Activated B cell treated with CpG ODN at 0.5 μM for 24 hours (primary cell): Measurements from ENCODE around the gene PLEKHA4. TPM values are rescaled to one million over a fixed set of nuclear protein-coding genes. Genes with fewer than 3 reads are reported as not detected.

Source experiments
- ATAC-seq: fragments of 200-7000 bp; cut with Tn5 transposase; one replicate; pipeline ENCODE4 v1.10.0; 2021; ENCODE audit warnings: low read depth, mild to moderate bottlenecking, moderate library complexity
- CTCF ChIA-PET: fragments of 350-600 bp; sonication (Branson Sonifier 250); formaldehyde crosslinking; loops from one replicate; lab custom pipeline; 2021; ENCODE audit warnings: antibody characterized with exemption; lab: Charles Lee
- POLR2A ChIA-PET: fragments of 350-600 bp; sonication (Branson Sonifier 250); formaldehyde crosslinking; loops from one replicate; lab custom pipeline; 2021; ENCODE audit warnings: antibody characterized with exemption; lab: Charles Lee
- DNase-seq: peaks from one replicate; pipeline ENCODE4 v3.0.0; 2022
- H3K27ac Mint-ChIP-seq: one replicate; pipeline ENCODE4 v1.8.0; 2020; ENCODE audit warnings: mixed read lengths
- H3K27me3 Mint-ChIP-seq: one replicate; pipeline ENCODE4 v1.8.0; 2021; ENCODE audit warnings: mixed read lengths
- H3K36me3 Mint-ChIP-seq: one replicate; pipeline ENCODE4 v1.8.0; 2021; ENCODE audit warnings: low read depth, mixed read lengths
- H3K4me1 Mint-ChIP-seq: one replicate; pipeline ENCODE4 v1.8.0; 2021; ENCODE audit warnings: mixed read lengths
- H3K4me3 Mint-ChIP-seq: one replicate; pipeline ENCODE4 v1.8.0; 2020; ENCODE audit warnings: mild to moderate bottlenecking, mixed read lengths
- H3K9me3 Mint-ChIP-seq: one replicate; pipeline ENCODE4 v1.8.0; 2020; ENCODE audit warnings: mixed read lengths
- intact Hi-C: fragments of 100-400 bp; cut with micrococcal nuclease; formaldehyde crosslinking; loops from one replicate; pipeline ENCODE4 v1.15.1; 2024
- total RNA-seq: library from RNA; stranded (reverse); gene quantifications from 2 replicates; pipeline ENCODE4 v1.2.3, GENCODE V29; 2022
- TF ChIP-seq, protein P1 (sequence below): fragments of 200-600 bp; IDR thresholded peaks from one replicate; pipeline ENCODE4 v1.8.0; 2022; ENCODE audit warnings: antibody characterized with exemption, mild to moderate bottlenecking

Gene PLEKHA4
- total RNA-seq, 1 donor from 2014 or later, result 5.7 TPM

- intact Hi-C loops, result no loop called here
- Mint-ChIP-seq H3K36me3 (peaks cover under 1% of the 10 kb centered on the region), H3K27me3 (no peaks in the 10 kb centered on the region), H3K27ac (no peak overlapping the region), H3K4me3 (no peak overlapping the region), H3K9me3 (no peaks in the 10 kb centered on the region), H3K4me1 (no peaks in the 10 kb centered on the region)
- no peak for ATAC-seq
- TF ChIP-seq, protein P1, sequence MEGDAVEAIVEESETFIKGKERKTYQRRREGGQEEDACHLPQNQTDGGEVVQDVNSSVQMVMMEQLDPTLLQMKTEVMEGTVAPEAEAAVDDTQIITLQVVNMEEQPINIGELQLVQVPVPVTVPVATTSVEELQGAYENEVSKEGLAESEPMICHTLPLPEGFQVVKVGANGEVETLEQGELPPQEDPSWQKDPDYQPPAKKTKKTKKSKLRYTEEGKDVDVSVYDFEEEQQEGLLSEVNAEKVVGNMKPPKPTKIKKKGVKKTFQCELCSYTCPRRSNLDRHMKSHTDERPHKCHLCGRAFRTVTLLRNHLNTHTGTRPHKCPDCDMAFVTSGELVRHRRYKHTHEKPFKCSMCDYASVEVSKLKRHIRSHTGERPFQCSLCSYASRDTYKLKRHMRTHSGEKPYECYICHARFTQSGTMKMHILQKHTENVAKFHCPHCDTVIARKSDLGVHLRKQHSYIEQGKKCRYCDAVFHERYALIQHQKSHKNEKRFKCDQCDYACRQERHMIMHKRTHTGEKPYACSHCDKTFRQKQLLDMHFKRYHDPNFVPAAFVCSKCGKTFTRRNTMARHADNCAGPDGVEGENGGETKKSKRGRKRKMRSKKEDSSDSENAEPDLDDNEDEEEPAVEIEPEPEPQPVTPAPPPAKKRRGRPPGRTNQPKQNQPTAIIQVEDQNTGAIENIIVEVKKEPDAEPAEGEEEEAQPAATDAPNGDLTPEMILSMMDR, result no peak
- CTCF ChIA-PET, result interaction anchor here (0.8 to 0.9 kb wide), 2 partner anchors 39 to 42 kb away, joined by 3 to 4 read pairs; no protein-coding TSS in a partner anchor
- no peak for DNase-seq
- POLR2A ChIA-PET, result interaction anchor here (1.1 kb wide), 1 partner anchor 8 kb away, joined by 3 read pairs; the partner anchor contains the start of gene BCAT2
Observed at GRCh38 chr19:48802623-48803022, 65.8 kb downstream of the PLEKHA4 start.

DNA sequence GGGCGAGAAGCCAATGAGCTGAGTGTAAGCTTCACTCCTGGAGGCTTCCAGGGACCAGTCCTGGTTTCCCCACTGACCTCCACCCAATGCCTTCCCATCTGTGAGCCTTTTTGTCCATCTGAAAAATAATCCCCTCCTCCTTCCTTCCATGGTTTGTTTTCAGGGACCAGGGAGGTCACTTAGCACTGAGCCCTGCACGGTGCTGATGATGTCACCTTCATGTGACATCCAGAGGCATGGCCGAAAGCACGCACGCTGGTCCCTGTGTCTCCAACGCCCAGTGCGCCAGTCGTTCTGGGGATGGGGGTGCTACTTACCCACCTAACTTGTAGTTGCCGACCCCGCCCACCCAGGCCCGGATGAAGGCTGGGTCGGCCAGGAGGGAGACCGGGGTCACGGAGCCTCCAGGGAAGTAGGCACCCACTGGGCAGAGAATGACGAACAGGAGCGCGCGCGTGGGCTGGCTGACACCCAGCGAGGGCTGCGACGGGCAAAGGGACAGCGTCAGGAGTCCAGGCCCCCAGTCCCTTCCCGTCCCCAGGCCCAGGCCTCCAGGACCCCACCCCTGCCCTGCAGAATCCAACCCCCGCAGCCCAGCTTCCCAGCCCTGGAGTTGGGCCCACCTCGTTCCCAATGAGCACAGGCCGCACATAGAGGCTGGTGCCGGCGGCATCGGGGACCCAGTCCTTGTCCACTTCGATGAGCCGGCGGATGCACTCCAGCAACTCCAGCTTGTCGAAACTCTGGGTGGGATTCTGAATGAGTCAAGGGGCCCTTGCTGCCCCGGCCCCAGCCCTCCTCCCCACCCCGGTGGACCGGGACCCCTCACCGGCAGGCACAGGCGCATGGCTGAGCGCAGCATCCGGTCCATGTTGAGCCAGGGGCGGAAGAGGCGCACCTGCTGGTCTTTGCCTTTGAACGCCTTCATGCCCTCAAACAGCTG, 68.8 kb downstream of the PLEKHA4 start:
- POLR2A ChIA-PET, result interaction anchor here (0.5 to 1.5 kb wide), 3 partner anchors 15 to 163 kb away, joined by 3 to 4 read pairs (median 3); no protein-coding TSS in a partner anchor
- Mint-ChIP-seq H3K27me3 (no peaks in the 10 kb centered on the region), H3K36me3 (no peaks in the 10 kb centered on the region), H3K9me3 (no peaks in the 10 kb centered on the region), H3K27ac (no peak overlapping the region), H3K4me1 (peaks cover 8% of the 10 kb centered on the region), H3K4me3 (no peak overlapping the region)
- intact Hi-C loops, result no loop called here
- no peak for DNase-seq
- ATAC-seq, result no peak
- TF ChIP-seq, protein P1, result no peak
- CTCF ChIA-PET, result interaction anchor here (0.8 to 1.9 kb wide), 4 partner anchors 11 to 294 kb away, joined by 3 to 7 read pairs (median 3); no protein-coding TSS in a partner anchor

- Mint-ChIP-seq H3K9me3 (no peaks in the 10 kb centered on the region), H3K4me3 (no peak overlapping the region), H3K36me3 (no peaks in the 10 kb centered on the region), H3K27ac (no peak overlapping the region), H3K4me1 (peaks cover 10% of the 10 kb centered on the region), H3K27me3 (no peaks in the 10 kb centered on the region)
- ChIA-PET POLR2A (interaction anchor here (0.5 to 1.5 kb wide), 2 partner anchors 38 to 163 kb away, joined by 3 read pairs; no protein-coding TSS in a partner anchor), CTCF (interaction anchor here (0.8 to 1.2 kb wide), 3 partner anchors 10 to 293 kb away, joined by 3 read pairs; no protein-coding TSS in a partner anchor)
- TF ChIP-seq, protein P1, result no peak
- no peak for DNase-seq
- intact Hi-C loops, result no loop called here
- ATAC-seq, result no peak
Observed at GRCh38 chr19:48798937-48799336, 69.5 kb downstream of the PLEKHA4 start.

DNA sequence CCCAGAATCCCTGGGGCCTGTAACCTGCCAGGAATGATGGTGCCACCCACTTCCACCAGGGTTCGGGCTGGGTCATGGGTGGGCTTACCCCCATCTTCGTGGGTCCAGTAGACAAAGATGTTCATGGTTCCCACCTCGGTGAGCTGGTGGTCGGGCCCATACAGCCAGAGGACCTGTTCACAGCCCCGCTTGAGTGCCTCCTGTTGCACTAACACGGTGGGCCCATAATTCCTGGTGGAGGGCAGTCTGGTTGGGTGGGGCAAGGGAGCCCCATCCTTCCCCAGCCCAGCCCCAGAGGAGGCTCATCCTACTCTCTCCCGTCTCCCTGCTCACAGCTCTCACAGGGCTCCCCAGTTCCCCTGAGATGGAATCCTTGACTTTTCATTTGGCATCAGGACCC, 71.3 kb downstream of the PLEKHA4 start:
- intact Hi-C loops, result no loop called here
- TF ChIP-seq, protein P1, result no peak
- Mint-ChIP-seq H3K4me1 (peaks cover 10% of the 10 kb centered on the region), H3K27ac (no peak overlapping the region), H3K36me3 (no peaks in the 10 kb centered on the region), H3K4me3 (no peak overlapping the region), H3K9me3 (no peaks in the 10 kb centered on the region), H3K27me3 (no peaks in the 10 kb centered on the region)
- DNase-seq, result no peak
- POLR2A ChIA-PET, result interaction anchor here (0.6 to 1.0 kb wide), 3 partner anchors 169 to 1011 kb away, joined by 3 to 7 read pairs (median 3); partner anchors contain the start of gene FTL
- CTCF ChIA-PET, result interaction anchor here (1.4 to 2.1 kb wide), 2 partner anchors 9 to 196 kb away, joined by 3 to 4 read pairs; partner anchors contain the start of genes GYS1 and RUVBL2
- ATAC-seq, result no peak
